Kidney (tissue), 14 donors: ENCODE results near the gene OAS3. TPM values are rescaled to one million over a fixed set of nuclear protein-coding genes. Genes with fewer than 3 reads are reported as not detected.

Source experiments
- DNase-seq, 5 donors: peaks; one replicate each; pipeline ENCODE4 v3.0.0-alpha.2; 2013 to 2020
- FAIRE-seq: peaks from 2 replicates; lab custom pipeline; 2012; peaks lifted over from hg19 to GRCh38; lab: Jason Lieb, UNC
- H3K27ac ChIP-seq, 2 donors: one replicate each; pipeline ENCODE4 v1.7.0; 2013; ENCODE audit warnings: low read depth in 2 of 2, low read length in 2 of 2, inconsistent platforms in 1 of 2
- H3K27me3 ChIP-seq: one replicate; pipeline ENCODE4 v1.7.1; 2013; ENCODE audit warnings: low read length, inconsistent platforms; ENCODE audit not compliant: control insufficient read depth, insufficient read depth
- H3K36me3 ChIP-seq, 3 donors: one replicate each; pipeline versions ENCODE4 v1.7.0 to v1.7.1; 2013; ENCODE audit warnings: low read length in 3 of 3, control low read depth in 1 of 3, inconsistent platforms in 1 of 3; ENCODE audit not compliant: insufficient read depth in 3 of 3, control insufficient read depth in 2 of 3
- H3K4me1 ChIP-seq, 3 donors: one replicate each; pipeline versions ENCODE4 v1.7.0 to v1.7.1; 2013; ENCODE audit warnings: low read length in 3 of 3, inconsistent platforms in 1 of 3, low read depth in 1 of 3; ENCODE audit not compliant: control insufficient read depth in 2 of 3, insufficient read depth in 2 of 3
- H3K4me3 ChIP-seq, 3 donors: one replicate each; pipeline versions ENCODE4 v1.7.0 to v1.8.1; 2013; ENCODE audit warnings: low read length in 3 of 3, control low read depth in 1 of 3, inconsistent platforms in 1 of 3
- H3K9ac ChIP-seq, 3 donors: one replicate each; pipeline versions ENCODE4 v1.7.0 to v1.7.1; 2013; ENCODE audit warnings: low read length in 3 of 3, control low read depth in 1 of 3, inconsistent platforms in 1 of 3
- H3K9me3 ChIP-seq, 3 donors: one replicate each; pipeline versions ENCODE4 v1.7.0 to v1.7.1; 2013; ENCODE audit warnings: low read length in 3 of 3, control low read depth in 1 of 3, inconsistent platforms in 1 of 3; ENCODE audit not compliant: control insufficient read depth in 2 of 3, insufficient read depth in 1 of 3
- intact Hi-C: fragments of 100-400 bp; cut with DNase I; formaldehyde crosslinking; loops from one replicate; pipeline ENCODE4 v1.11.1; 2022
- polyA plus RNA-seq: library from polyadenylated mRNA; stranded (reverse); fragments of 350-450 nt; fragmentation: Illumina TruSeq; extraction: RNeasy Lipid Tissue Mini Kit (QIAGEN cat#74804); gene quantifications from one replicate; pipeline ENCODE4 v1.2.3, GENCODE V29; 2014; ENCODE audit warnings: low read depth, low replicate concordance; ENCODE audit not compliant: insufficient read depth
- total RNA-seq: library from RNA; stranded (reverse); fragmentation: NEBNext Ultra II Directional; extraction: Animal tissue kit (Norgen Biotek cat#: 25700); gene quantifications from one replicate; pipeline ENCODE4 v1.2.1, GENCODE V29; 2021
- TF ChIP-seq, protein P1 (sequence below): IDR thresholded peaks from 3 replicates; pipeline ENCODE4 v1.5.1; 2012; ENCODE audit warnings: mild to moderate bottlenecking, moderate library complexity, borderline replicate concordance; ENCODE audit not compliant: insufficient read depth; ENCODE audit errors: extremely low read depth
- donor health status: control.
- donor health status: control.
- donor health status: control.
- donor health status: control.
- donor health status: control.
- donor health status: DM: yes; HTN: yes; CAD: no.
- donor health status: Normal renal cell carcinoma (clear cell type).

The OAS3 gene
- total and polyA plus RNA-seq, 2 donors from 2014 or later: 2.5 to 15.6 TPM

DNA sequence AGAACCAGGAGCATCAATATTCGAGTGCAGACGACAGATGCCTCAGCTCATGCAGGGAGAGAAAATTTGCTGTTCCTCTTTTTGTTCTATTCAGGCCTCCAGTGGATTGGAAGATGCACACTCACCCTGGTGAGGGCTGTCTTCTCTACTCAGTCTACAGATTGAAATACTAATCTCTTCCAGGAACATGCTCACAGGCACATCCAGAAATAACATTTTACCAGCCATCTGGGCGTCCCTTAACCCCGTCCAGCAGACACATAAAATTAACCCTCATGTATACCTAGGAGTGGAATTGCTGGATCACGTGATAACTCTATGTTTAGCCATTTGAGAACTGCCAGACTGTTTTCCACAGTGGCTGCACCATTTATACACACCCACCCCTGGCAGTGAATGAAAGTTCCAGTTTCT lies 35.6 kb downstream of the OAS3 start:
- TF ChIP-seq, protein P1, sequence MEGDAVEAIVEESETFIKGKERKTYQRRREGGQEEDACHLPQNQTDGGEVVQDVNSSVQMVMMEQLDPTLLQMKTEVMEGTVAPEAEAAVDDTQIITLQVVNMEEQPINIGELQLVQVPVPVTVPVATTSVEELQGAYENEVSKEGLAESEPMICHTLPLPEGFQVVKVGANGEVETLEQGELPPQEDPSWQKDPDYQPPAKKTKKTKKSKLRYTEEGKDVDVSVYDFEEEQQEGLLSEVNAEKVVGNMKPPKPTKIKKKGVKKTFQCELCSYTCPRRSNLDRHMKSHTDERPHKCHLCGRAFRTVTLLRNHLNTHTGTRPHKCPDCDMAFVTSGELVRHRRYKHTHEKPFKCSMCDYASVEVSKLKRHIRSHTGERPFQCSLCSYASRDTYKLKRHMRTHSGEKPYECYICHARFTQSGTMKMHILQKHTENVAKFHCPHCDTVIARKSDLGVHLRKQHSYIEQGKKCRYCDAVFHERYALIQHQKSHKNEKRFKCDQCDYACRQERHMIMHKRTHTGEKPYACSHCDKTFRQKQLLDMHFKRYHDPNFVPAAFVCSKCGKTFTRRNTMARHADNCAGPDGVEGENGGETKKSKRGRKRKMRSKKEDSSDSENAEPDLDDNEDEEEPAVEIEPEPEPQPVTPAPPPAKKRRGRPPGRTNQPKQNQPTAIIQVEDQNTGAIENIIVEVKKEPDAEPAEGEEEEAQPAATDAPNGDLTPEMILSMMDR: no peak
- FAIRE-seq (no peak), DNase-seq (no peak)
- H3K36me3 ChIP-seq: no peaks in the 10 kb centered on the region
- peaks cover 0 to 7% (median 0%) of the 10 kb centered on the region in 3 donors for H3K4me1 ChIP-seq
- H3K27me3 ChIP-seq: no peaks in the 10 kb centered on the region
- no peaks in the 10 kb centered on the region for H3K9me3 ChIP-seq
- intact Hi-C loops: no loop called here
- H3K27ac ChIP-seq: no peak overlapping the region
- no peak overlapping the region for H3K9ac ChIP-seq
- H3K4me3 ChIP-seq: no peak overlapping the region

- Histone ChIP-seq H3K4me3 (no peak overlapping the region), H3K4me1 (peaks cover 0 to 7% (median 0%) of the 10 kb centered on the region in 3 donors), H3K27ac (no peak overlapping the region), H3K27me3 (no peaks in the 10 kb centered on the region), H3K9ac (no peak overlapping the region), H3K9me3 (no peaks in the 10 kb centered on the region), H3K36me3 (no peaks in the 10 kb centered on the region)
- intact Hi-C loops: no loop called here
- DNase-seq: no peak
- FAIRE-seq: no peak
- TF ChIP-seq, protein P1: no peak
These were observed 36.6 kb downstream of the OAS3 start for GRCh38 chr12:112974904-112975303.

DNA sequence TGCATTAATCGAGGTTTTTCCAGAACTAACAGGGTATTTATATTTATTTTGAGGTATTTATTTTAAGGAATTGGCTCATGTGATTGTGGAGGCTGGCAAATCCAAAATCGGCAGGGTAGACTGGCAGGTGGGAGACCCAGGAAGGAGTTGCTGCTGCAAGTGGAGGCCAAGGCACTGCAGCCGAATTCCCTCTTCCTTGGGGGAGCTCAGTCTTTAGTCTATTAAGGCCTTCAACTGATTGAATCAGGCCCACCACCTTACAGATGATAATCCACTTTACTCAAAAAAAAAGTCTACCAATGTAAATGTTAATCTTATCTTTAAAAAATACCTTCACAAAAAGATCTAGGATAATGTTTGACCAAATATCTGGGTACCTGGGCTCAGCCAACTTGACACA lies 38.9 kb downstream of the OAS3 start:
- H3K27ac ChIP-seq: no peak overlapping the region

More for the DNA sequence above, 38.9 kb downstream of the OAS3 start:
- intact Hi-C loops: no loop called here
- DNase-seq (no peak), FAIRE-seq (no peak)
- Histone ChIP-seq H3K4me3 (no peak overlapping the region), H3K9ac (no peak overlapping the region), H3K27me3 (no peaks in the 10 kb centered on the region), H3K36me3 (no peaks in the 10 kb centered on the region), H3K4me1 (peaks cover 0 to 7% (median 0%) of the 10 kb centered on the region in 3 donors), H3K9me3 (peaks cover 0 to 6% (median 0%) of the 10 kb centered on the region in 3 donors)
- TF ChIP-seq, protein P1: no peak
